B cell (primary cell): ENCODE measurements around the gene RPL29. TPM values are rescaled to one million over a fixed set of nuclear protein-coding genes. Genes with fewer than 3 reads are reported as not detected.

ENCODE experiments used
- ATAC-seq: fragments of 200-7000 bp; cut with Tn5 transposase; one replicate; pipeline ENCODE4 v1.10.0; 2021; ENCODE audit warnings: low read depth, mild to moderate bottlenecking, moderate number of reproducible peaks, moderate library complexity
- CTCF ChIA-PET: fragments of 350-600 bp; sonication (Branson Sonifier 250); formaldehyde crosslinking; loops from one replicate; lab custom pipeline; 2021; ENCODE audit warnings: antibody characterized with exemption, inconsistent platforms; lab: Charles Lee
- POLR2A ChIA-PET: fragments of 350-600 bp; sonication (Branson Sonifier 250); formaldehyde crosslinking; loops from one replicate; lab custom pipeline; 2021; ENCODE audit warnings: antibody characterized with exemption; lab: Charles Lee
- DNase-seq: peaks from one replicate; pipeline ENCODE4 v3.0.0; 2013
- H2AFZ ChIP-seq: 2 replicates; pipeline ENCODE4 v1.6.1; 2012; ENCODE audit warnings: mild to moderate bottlenecking, low read depth, low read length; ENCODE audit not compliant: insufficient read depth, poor library complexity, severe bottlenecking
- H3K27ac ChIP-seq, 2 donors: 1 replicate in 1 of 2; 2 replicates in 1 of 2; pipeline ENCODE4 v1.5.1; 2012 to 2013; ENCODE audit warnings: low read length in 2 of 2, mild to moderate bottlenecking in 2 of 2, moderate library complexity in 1 of 2
- H3K27me3 ChIP-seq, 4 experiments: fragments of 200-600 bp in 1 of 4; sonication (generic) in 1 of 4; replicated peaks in 1 of 4; 1 replicate in 2 of 4; 2 replicates in 2 of 4; pipeline versions ENCODE4 v1.6.1 to v1.7.0; 2013 to 2016; ENCODE audit warnings: low read length in 3 of 4, mild to moderate bottlenecking in 2 of 4, mixed read lengths in 1 of 4, moderate library complexity in 1 of 4; ENCODE audit not compliant: insufficient read depth in 4 of 4, control insufficient read depth in 3 of 4; ENCODE audit errors: control extremely low read depth in 1 of 4
- H3K36me3 ChIP-seq, 2 experiments: replicated peaks in 1 of 2; 1 replicate in 1 of 2; 2 replicates in 1 of 2; pipeline versions ENCODE4 v1.6.1 to v1.7.1; 2013; ENCODE audit warnings: low read length in 1 of 2; ENCODE audit not compliant: insufficient read depth in 2 of 2, control insufficient read depth in 1 of 2; ENCODE audit errors: control extremely low read depth in 1 of 2, extremely low read depth in 1 of 2
- H3K4me1 ChIP-seq, 2 donors: fragments of 200-600 bp in 1 of 2; sonication (generic) in 1 of 2; 1 replicate in 1 of 2; 2 replicates in 1 of 2; pipeline versions ENCODE4 v1.5.1 to v1.6.1; 2013 to 2017; ENCODE audit warnings: low read length in 2 of 2; ENCODE audit not compliant: control insufficient read depth in 2 of 2, insufficient read depth in 2 of 2
- H3K4me2 ChIP-seq: replicated peaks from 2 replicates; pipeline ENCODE3; 2012; ENCODE audit warnings: mild to moderate bottlenecking, low read depth, low read length; ENCODE audit not compliant: poor library complexity, severe bottlenecking
- H3K4me3 ChIP-seq, 5 experiments: fragments of 200-600 bp in 1 of 5; sonication (generic) in 1 of 5; 1 replicate in 3 of 5; 2 replicates in 2 of 5; pipeline versions ENCODE4 v1.5.1 to v1.7.0; 2011 to 2016; ENCODE audit warnings: low read length in 4 of 5, mild to moderate bottlenecking in 4 of 5, low read depth in 2 of 5, control low read depth in 1 of 5, moderate library complexity in 1 of 5; ENCODE audit not compliant: insufficient read depth in 1 of 5; ENCODE audit errors: control extremely low read depth in 1 of 5, extremely low read depth in 1 of 5
- H3K79me2 ChIP-seq: fragments of 200-600 bp; sonication (generic); one replicate; pipeline ENCODE4 v1.6.0; 2016; ENCODE audit warnings: low read length; ENCODE audit not compliant: control insufficient read depth, insufficient read depth
- H3K9ac ChIP-seq: fragments of 200-600 bp; sonication (generic); 2 replicates; pipeline ENCODE4 v1.6.1; 2017; ENCODE audit warnings: mild to moderate bottlenecking, low read length, moderate library complexity
- H3K9me3 ChIP-seq, 3 donors: one replicate each; pipeline versions ENCODE4 v1.6.1 to v1.7.1; 2013; ENCODE audit warnings: low read length in 2 of 3; ENCODE audit not compliant: control insufficient read depth in 2 of 3, insufficient read depth in 1 of 3; ENCODE audit errors: control extremely low read depth in 1 of 3
- H4K20me1 ChIP-seq: 2 replicates; pipeline ENCODE4 v1.6.0; 2012; ENCODE audit warnings: mild to moderate bottlenecking, low read length; ENCODE audit not compliant: insufficient read depth, control insufficient read depth, poor library complexity, severe bottlenecking
- H3K27ac Mint-ChIP-seq: one replicate; pipeline ENCODE4 v1.8.0; 2021; ENCODE audit warnings: mixed read lengths
- H3K27me3 Mint-ChIP-seq: one replicate; pipeline ENCODE4 v1.8.0; 2021; ENCODE audit warnings: mixed read lengths
- H3K4me1 Mint-ChIP-seq: one replicate; pipeline ENCODE4 v1.8.0; 2021; ENCODE audit warnings: mixed read lengths
- H3K4me3 Mint-ChIP-seq: one replicate; pipeline ENCODE4 v1.8.0; 2021; ENCODE audit warnings: mixed read lengths
- H3K9me3 Mint-ChIP-seq: one replicate; pipeline ENCODE4 v1.8.0; 2022; ENCODE audit warnings: mixed read lengths; ENCODE audit not compliant: insufficient read depth
- EZH2 ChIP-seq: IDR thresholded peaks from 2 replicates; pipeline ENCODE4 v1.6.1; 2012; ENCODE audit warnings: borderline replicate concordance, low read depth, mild to moderate bottlenecking, moderate library complexity, low read length; ENCODE audit not compliant: insufficient read depth, poor library complexity, severe bottlenecking
- WGBS: methylation state at CpG from one replicate; pipeline ENCODE4 v1.1.5; 2013; ENCODE audit warnings: missing lambda C conversion rate; ENCODE audit not compliant: insufficient coverage; 5-methylcytosine and 5-hydroxymethylcytosine counted together
- intact Hi-C: fragments of 100-400 bp; cut with micrococcal nuclease; formaldehyde crosslinking; loops from one replicate; pipeline ENCODE4 v1.10.0; 2022
- polyA plus RNA-seq: library from polyadenylated mRNA; depleted of rRNA; stranded (reverse); fragments of >200 nt; gene quantifications from 2 replicates; pipeline ENCODE4 v1.2.3, GENCODE V29; 2012
- total RNA-seq, 2 donors: library from RNA; stranded (reverse); fragments of 120-200 nt in 1 of 2; gene quantifications; 1 replicate in 1 of 2; 2 replicates in 1 of 2; pipeline versions ENCODE4 v1.2.3 to v1.2.4, GENCODE V29; 2013 to 2022
- TF ChIP-seq, protein P1 (sequence below): fragments of 200-600 bp; IDR thresholded peaks from one replicate; pipeline ENCODE4 v1.8.0; 2022; ENCODE audit warnings: antibody characterized with exemption, mild to moderate bottlenecking

The RPL29 gene
- total and polyA plus RNA-seq, 2 donors (not counting 1 experiment from before 2014, with no cell fraction given), result 1,552 to 3,787 TPM

DNA sequence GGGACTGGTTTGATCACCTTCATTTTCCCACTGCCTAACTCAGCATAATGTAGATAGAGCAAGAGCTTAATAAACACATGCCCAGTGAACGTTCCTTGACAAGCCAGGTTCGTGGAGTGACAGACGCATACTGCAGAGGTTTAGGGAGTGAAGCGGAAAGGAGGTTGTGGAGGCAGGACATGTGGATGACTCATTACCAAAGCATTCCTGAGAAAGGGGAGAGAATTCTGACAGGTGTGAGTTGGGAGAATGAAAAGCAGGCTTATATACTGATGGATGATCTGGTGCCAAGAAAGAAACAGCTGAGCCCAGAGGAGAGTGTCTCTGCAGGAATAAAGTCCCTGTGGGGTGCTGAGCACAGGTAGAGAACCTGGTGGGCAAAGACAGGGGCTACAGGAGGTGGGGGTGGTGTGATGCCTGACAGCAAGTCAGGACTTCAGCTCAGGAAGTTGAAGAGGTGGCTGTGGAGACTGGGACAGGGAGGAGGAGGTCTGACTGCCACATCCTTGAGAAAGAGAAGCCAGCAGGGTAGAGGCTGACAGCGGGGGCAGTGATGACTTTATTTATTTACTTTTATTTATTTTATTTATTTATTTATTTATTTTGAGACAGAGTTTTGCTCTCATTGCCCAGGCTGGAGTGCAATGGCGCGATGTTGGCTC, 2.4 kb upstream of the RPL29 start:
- CTCF ChIA-PET, result interaction anchor here (0.9 to 2.1 kb wide), 9 partner anchors 55 to 449 kb away, joined by 3 to 8 read pairs (median 4); partner anchors contain the start of gene DUSP7
- WGBS, result 85% methylated on average over 5 of the region's 7 CpGs
- no peaks in the 10 kb centered on the region for H3K27me3 ChIP-seq
- no peak overlapping the region for H3K4me3 ChIP-seq
- H3K4me1 Mint-ChIP-seq, result peaks cover 28% of the 10 kb centered on the region
- intact Hi-C loops, result loop anchor here (5.0 kb wide), 1 partner anchor 279 kb away; the partner anchor contains the start of gene WDR82
- no peak for ATAC-seq
- H3K36me3 ChIP-seq, result peaks cover 0 to 11% of the 10 kb centered on the region in 2 experiments
- H3K9me3 ChIP-seq, result no peaks in the 10 kb centered on the region
- no peaks in the 10 kb centered on the region for H3K9me3 Mint-ChIP-seq
- H3K79me2 ChIP-seq, result peaks cover 17% of the 10 kb centered on the region
- peaks cover 6% of the 10 kb centered on the region for H3K27me3 Mint-ChIP-seq
- H3K27ac Mint-ChIP-seq, result no peak overlapping the region
- POLR2A ChIA-PET, result no interaction called here
- TF ChIP-seq, protein P1, sequence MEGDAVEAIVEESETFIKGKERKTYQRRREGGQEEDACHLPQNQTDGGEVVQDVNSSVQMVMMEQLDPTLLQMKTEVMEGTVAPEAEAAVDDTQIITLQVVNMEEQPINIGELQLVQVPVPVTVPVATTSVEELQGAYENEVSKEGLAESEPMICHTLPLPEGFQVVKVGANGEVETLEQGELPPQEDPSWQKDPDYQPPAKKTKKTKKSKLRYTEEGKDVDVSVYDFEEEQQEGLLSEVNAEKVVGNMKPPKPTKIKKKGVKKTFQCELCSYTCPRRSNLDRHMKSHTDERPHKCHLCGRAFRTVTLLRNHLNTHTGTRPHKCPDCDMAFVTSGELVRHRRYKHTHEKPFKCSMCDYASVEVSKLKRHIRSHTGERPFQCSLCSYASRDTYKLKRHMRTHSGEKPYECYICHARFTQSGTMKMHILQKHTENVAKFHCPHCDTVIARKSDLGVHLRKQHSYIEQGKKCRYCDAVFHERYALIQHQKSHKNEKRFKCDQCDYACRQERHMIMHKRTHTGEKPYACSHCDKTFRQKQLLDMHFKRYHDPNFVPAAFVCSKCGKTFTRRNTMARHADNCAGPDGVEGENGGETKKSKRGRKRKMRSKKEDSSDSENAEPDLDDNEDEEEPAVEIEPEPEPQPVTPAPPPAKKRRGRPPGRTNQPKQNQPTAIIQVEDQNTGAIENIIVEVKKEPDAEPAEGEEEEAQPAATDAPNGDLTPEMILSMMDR, result no peak
- no peak for TF ChIP-seq EZH2
- H3K9ac ChIP-seq, result no peak overlapping the region
- no peak overlapping the region for H3K27ac ChIP-seq
- no peak overlapping the region for H3K4me2 ChIP-seq
- peaks cover 22% of the 10 kb centered on the region for H4K20me1 ChIP-seq
- no peak for DNase-seq
- no peak overlapping the region for H2AFZ ChIP-seq
- no peak overlapping the region for H3K4me3 Mint-ChIP-seq
- peaks cover 19 to 27% of the 10 kb centered on the region in 2 donors for H3K4me1 ChIP-seq

DNA sequence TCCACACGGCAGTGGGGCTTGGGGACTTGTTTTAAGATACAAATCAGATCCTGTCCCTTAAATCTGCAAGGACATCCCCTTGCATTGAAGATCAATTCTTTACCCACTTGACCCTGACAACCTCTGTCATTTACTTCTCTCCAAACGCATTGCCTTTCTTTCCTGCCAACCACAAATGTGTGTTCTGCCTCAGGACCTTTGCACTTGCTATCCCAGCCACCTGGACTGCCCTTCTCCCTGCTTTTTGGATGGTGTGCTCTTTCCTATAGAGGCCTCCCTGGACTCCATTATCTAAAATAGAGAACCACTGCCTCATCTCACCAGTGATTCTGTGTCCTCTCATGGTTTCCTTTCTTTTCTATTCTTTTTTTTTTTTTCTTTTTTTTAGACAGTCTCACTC, 1.5 kb upstream of the RPL29 start:
- Histone ChIP-seq H2AFZ (no peak overlapping the region), H3K79me2 (peaks cover 17% of the 10 kb centered on the region), H4K20me1 (peaks cover 29% of the 10 kb centered on the region), H3K9ac (no peak overlapping the region), H3K4me3 (no peak overlapping the region), H3K27me3 (no peaks in the 10 kb centered on the region), H3K27ac (no peak overlapping the region), H3K36me3 (peaks cover 0 to 17% of the 10 kb centered on the region in 2 experiments), H3K4me2 (no peak overlapping the region), H3K9me3 (no peaks in the 10 kb centered on the region), H3K4me1 (peaks cover 19 to 27% of the 10 kb centered on the region in 2 donors)
- H3K4me3 Mint-ChIP-seq, result peak overlapping the region; percentile 54
- no peaks in the 10 kb centered on the region for H3K9me3 Mint-ChIP-seq
- 56% methylated on average over 2 of the region's 2 CpGs for WGBS
- POLR2A ChIA-PET, result no interaction called here
- TF ChIP-seq, protein P1, result no peak
- TF ChIP-seq EZH2, result no peak
- CTCF ChIA-PET, result interaction anchor here (1.0 to 2.1 kb wide), 5 partner anchors 56 to 224 kb away, joined by 3 to 8 read pairs (median 4); partner anchors contain the start of gene DUSP7
- DNase-seq (no peak), ATAC-seq (no peak)
- peaks cover 33% of the 10 kb centered on the region for H3K4me1 Mint-ChIP-seq
- H3K27me3 Mint-ChIP-seq, result peaks cover 6% of the 10 kb centered on the region
- H3K27ac Mint-ChIP-seq, result no peak overlapping the region
- intact Hi-C loops, result loop anchor here (5.0 kb wide), 1 partner anchor 280 kb away; the partner anchor contains the start of gene WDR82
